ENCODE measurements around the gene IL24. TPM values are rescaled to one million over a fixed set of nuclear protein-coding genes. Genes with fewer than 3 reads are reported as not detected.

IL24 gene
- total RNA-seq, 1 donor from 2014 or later, result not detected

GRCh38 chr1:206945779-206946178 is 48.5 kb downstream of the IL24 start:
- TF ChIP-seq CTCF (IDR thresholded peaks at IDR 0.05), result no peak
- no peaks in the 10 kb centered on the region for H3K36me3 Mint-ChIP-seq (ENCODE audit: low read depth)
- no peak overlapping the region for H3K27ac Mint-ChIP-seq
- ChIA-PET POLR2A (no interaction called here), CTCF (interaction anchor here (1.8 kb wide), 1 partner anchor 34 kb away, joined by 5 read pairs; no protein-coding TSS in a partner anchor)
- no peak for ATAC-seq (ENCODE audit: low read depth)
- peaks cover 14% of the 10 kb centered on the region for H3K27me3 Mint-ChIP-seq
- peaks cover 3% of the 10 kb centered on the region for H3K9me3 Mint-ChIP-seq
- peaks cover 7% of the 10 kb centered on the region for H3K4me1 Mint-ChIP-seq
- no peak overlapping the region for H3K4me3 Mint-ChIP-seq
- DNase-seq, result no peak
- intact Hi-C loops (cut with micrococcal nuclease), result no loop called here

- Mint-ChIP-seq H3K36me3 (ENCODE audit: low read depth) (no peaks in the 10 kb centered on the region), H3K9me3 (peaks cover 3% of the 10 kb centered on the region), H3K4me3 (no peak within 1 kb of the TSS), H3K4me1 (peaks cover 10% of the 10 kb centered on the region), H3K27ac (no peak within 1 kb of the TSS), H3K27me3 (peaks cover 14% of the 10 kb centered on the region)
- ChIA-PET CTCF (interaction anchor here (1.8 to 2.2 kb wide), 2 partner anchors 35 to 211 kb away, joined by 5 to 6 read pairs; no protein-coding TSS in a partner anchor), POLR2A (no interaction called here)
- intact Hi-C loops (cut with micrococcal nuclease), result no loop called here
- no peak for TF ChIP-seq CTCF (IDR thresholded peaks at IDR 0.05)
- DNase-seq (no peak), ATAC-seq (ENCODE audit: low read depth) (no peak)
These were observed 49.0 kb downstream of the IL24 start, which contains the start of gene PIGR for GRCh38 chr1:206946261-206946660. PIGR (minus strand) TSS chr1:206946466; CDS start chr1:206940531, 5,935 bp downstream.

GRCh38 chr1:206947255-206947654 is 50.0 kb downstream of the IL24 start:
- no peak for TF ChIP-seq CTCF (IDR thresholded peaks at IDR 0.05)
- no peak for ATAC-seq (ENCODE audit: low read depth)
- ChIA-PET POLR2A (interaction anchor here (0.9 kb wide), 1 partner anchor 28 kb away, joined by 13 read pairs; no protein-coding TSS in a partner anchor), CTCF (interaction anchor here (2.2 kb wide), 1 partner anchor 212 kb away, joined by 6 read pairs; no protein-coding TSS in a partner anchor)
- Mint-ChIP-seq H3K9me3 (peaks cover 3% of the 10 kb centered on the region), H3K27ac (no peak overlapping the region), H3K27me3 (peaks cover 14% of the 10 kb centered on the region), H3K4me1 (peaks cover 19% of the 10 kb centered on the region), H3K4me3 (no peak overlapping the region), H3K36me3 (ENCODE audit: low read depth) (no peaks in the 10 kb centered on the region)
- no peak for DNase-seq
- intact Hi-C loops (cut with micrococcal nuclease), result no loop called here

GRCh38 chr1:206949208-206949607 is 52.0 kb downstream of the IL24 start:
- no peak for TF ChIP-seq CTCF (IDR thresholded peaks at IDR 0.05)
- Mint-ChIP-seq H3K4me3 (no peak overlapping the region), H3K4me1 (peaks cover 27% of the 10 kb centered on the region), H3K27ac (no peak overlapping the region), H3K36me3 (ENCODE audit: low read depth) (no peaks in the 10 kb centered on the region), H3K27me3 (peaks cover 10% of the 10 kb centered on the region), H3K9me3 (peaks cover 3% of the 10 kb centered on the region)
- ChIA-PET CTCF (no interaction called here), POLR2A (no interaction called here)
- intact Hi-C loops (cut with micrococcal nuclease), result no loop called here
- no peak for DNase-seq
- no peak for ATAC-seq (ENCODE audit: low read depth)

GRCh38 chr1:206949641-206950040 is 52.4 kb downstream of the IL24 start:
- no peak for ATAC-seq (ENCODE audit: low read depth)
- Mint-ChIP-seq H3K27ac (no peak overlapping the region), H3K36me3 (ENCODE audit: low read depth) (no peaks in the 10 kb centered on the region), H3K27me3 (peaks cover 8% of the 10 kb centered on the region), H3K4me3 (no peak overlapping the region), H3K9me3 (peaks cover 3% of the 10 kb centered on the region), H3K4me1 (peaks cover 31% of the 10 kb centered on the region)
- TF ChIP-seq CTCF (IDR thresholded peaks at IDR 0.05), result no peak
- no peak for DNase-seq
- ChIA-PET CTCF (no interaction called here), POLR2A (no interaction called here)
- intact Hi-C loops (cut with micrococcal nuclease), result no loop called here
